Adrenal gland (tissue), 12 donors: Measurements from ENCODE around the gene VHLL. TPM values are rescaled to one million over a fixed set of nuclear protein-coding genes. Genes with fewer than 3 reads are reported as not detected.
A peak's percentile ranks its signal among the peaks of the same experiment; 100 is the strongest.

Experiments used
- DNase-seq, 7 donors: peaks; one replicate each; pipeline ENCODE4 v3.0.0-alpha.2; 2019 to 2020
- H3K27ac ChIP-seq, 5 donors: fragments of 200-600 bp; sonication (generic) in 4 of 5; 1 replicate in 3 of 5; 2 replicates in 2 of 5; pipeline versions ENCODE4 v1.5.1 to v1.8.0; 2016 to 2020; ENCODE audit warnings: mild to moderate bottlenecking in 1 of 5
- H3K27me3 ChIP-seq: fragments of 200-600 bp; 2 replicates; pipeline ENCODE4 v1.8.0; 2021
- H3K36me3 ChIP-seq, 2 donors: fragments of 200-600 bp; replicated peaks in 1 of 2; 1 replicate in 1 of 2; 2 replicates in 1 of 2; pipeline versions ENCODE4 v1.5.1 to v1.8.0; 2018 to 2022
- H3K4me1 ChIP-seq, 2 donors: fragments of 200-600 bp; replicated peaks in 1 of 2; 1 replicate in 1 of 2; 2 replicates in 1 of 2; pipeline versions ENCODE4 v1.5.1 to v1.8.0; 2018 to 2021
- H3K4me3 ChIP-seq, 4 donors: fragments of 200-600 bp; sonication (generic) in 3 of 4; one replicate each; pipeline ENCODE4 v1.5.1; 2016 to 2018
- H3K9me3 ChIP-seq, 3 donors: fragments of 200-600 bp; sonication (generic) in 1 of 3; replicated peaks in 1 of 3; 1 replicate in 2 of 3; 2 replicates in 1 of 3; pipeline versions ENCODE4 v1.5.1 to v1.8.0; 2016 to 2021
- POLR2A ChIP-seq, 2 donors: fragments of 450-650 bp; IDR thresholded peaks; one replicate each; pipeline ENCODE4 v1.6.1; 2017; ENCODE audit warnings: antibody characterized with exemption in 2 of 2, mild to moderate bottlenecking in 2 of 2, moderate library complexity in 1 of 2
- WGBS, 4 donors: extraction: QIAGEN DNeasy Blood & Tissue Kit in 2 of 4; methylation state at CpG; one replicate each; pipeline versions ENCODE4 v1.1.5 to v1.1.7; 2013 to 2017; 5-methylcytosine and 5-hydroxymethylcytosine counted together
- intact Hi-C, 2 donors: fragments of 100-400 bp; cut with DNase I; formaldehyde crosslinking; loops; one replicate each; pipeline versions ENCODE4 v1.14.1 to v1.15.0; 2022 to 2023
- polyA plus RNA-seq, 3 donors: library from polyadenylated mRNA; stranded (reverse); fragments of 200-250 nt in 2 of 3; fragments of 350-450 nt in 1 of 3; fragmentation: Illumina TruSeq in 1 of 3; extraction: RNeasy Lipid Tissue Mini Kit (QIAGEN cat#74804) in 1 of 3; gene quantifications; one replicate each; pipeline ENCODE4 v1.2.3, GENCODE V29; 2013 to 2014
- total RNA-seq, 9 donors: library from RNA; depleted of rRNA in 4 of 9; stranded (reverse); fragments of >200 nt in 4 of 9; fragments of 120-200 nt in 1 of 9; fragmentation: NEBNext Ultra II Directional in 1 of 9; extraction: Animal tissue kit (Norgen Biotek cat#: 25700) in 1 of 9; gene quantifications; one replicate each; pipeline versions ENCODE4 v1.1.0 to v1.2.4, GENCODE V29; 2013 to 2023
- TF ChIP-seq, protein P1 (sequence below), 6 experiments: fragments of 450-650 bp in 4 of 6; fragments of 200-600 bp in 2 of 6; sonication (generic) in 1 of 6; IDR thresholded peaks; 1 replicate in 5 of 6; 2 replicates in 1 of 6; pipeline versions ENCODE4 v1.5.1 to v1.8.0; 2016 to 2021; ENCODE audit warnings: antibody characterized with exemption in 6 of 6, mild to moderate bottlenecking in 2 of 6, moderate library complexity in 1 of 6
- donor health status: healthy with polysubstance abuse.
- donor health status: Bipolar disorder and iron deficiency.
- donor health status: DM: yes; HTN: yes; CAD: no.
- donor health status: DM: no; HTN: no; CAD: no.
- donor health status: DM: no; HTN: no; CAD: no.
- donor health status: DM: yes; HTN: yes; CAD: no.

Gene VHLL
- total and polyA plus RNA-seq, 12 donors, result 0.39 to 0.72 (median 0.44) TPM; not detected in 9

DNA sequence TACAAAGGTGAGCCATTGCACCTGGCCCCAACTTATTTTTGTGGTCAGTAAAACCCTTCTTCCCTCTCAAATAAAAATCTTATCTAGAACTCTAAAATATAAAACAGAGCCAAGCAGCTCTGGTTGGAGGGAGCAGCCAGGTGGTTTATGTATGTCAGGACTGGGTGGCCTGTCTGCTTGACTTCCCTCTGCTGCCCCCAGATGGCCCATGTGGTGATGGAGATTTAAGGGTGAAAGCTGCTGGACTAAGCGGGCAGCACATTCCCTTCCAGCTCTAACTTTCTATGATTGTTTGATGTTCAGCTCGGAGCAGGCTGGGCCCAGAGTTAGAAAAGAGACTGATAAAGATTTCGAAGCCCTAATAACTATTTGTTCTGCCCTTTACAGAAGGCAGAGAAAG lies 39.3 kb downstream of the VHLL start:
- peak overlapping the region in 1 of 5 donors; percentile 12 for H3K27ac ChIP-seq
- no peaks in the 10 kb centered on the region for H3K9me3 ChIP-seq
- peaks cover 4 to 12% of the 10 kb centered on the region in 2 donors for H3K4me1 ChIP-seq
- no peak for TF ChIP-seq POLR2A (IDR thresholded peaks at IDR 0.05)
- TF ChIP-seq, protein P1, sequence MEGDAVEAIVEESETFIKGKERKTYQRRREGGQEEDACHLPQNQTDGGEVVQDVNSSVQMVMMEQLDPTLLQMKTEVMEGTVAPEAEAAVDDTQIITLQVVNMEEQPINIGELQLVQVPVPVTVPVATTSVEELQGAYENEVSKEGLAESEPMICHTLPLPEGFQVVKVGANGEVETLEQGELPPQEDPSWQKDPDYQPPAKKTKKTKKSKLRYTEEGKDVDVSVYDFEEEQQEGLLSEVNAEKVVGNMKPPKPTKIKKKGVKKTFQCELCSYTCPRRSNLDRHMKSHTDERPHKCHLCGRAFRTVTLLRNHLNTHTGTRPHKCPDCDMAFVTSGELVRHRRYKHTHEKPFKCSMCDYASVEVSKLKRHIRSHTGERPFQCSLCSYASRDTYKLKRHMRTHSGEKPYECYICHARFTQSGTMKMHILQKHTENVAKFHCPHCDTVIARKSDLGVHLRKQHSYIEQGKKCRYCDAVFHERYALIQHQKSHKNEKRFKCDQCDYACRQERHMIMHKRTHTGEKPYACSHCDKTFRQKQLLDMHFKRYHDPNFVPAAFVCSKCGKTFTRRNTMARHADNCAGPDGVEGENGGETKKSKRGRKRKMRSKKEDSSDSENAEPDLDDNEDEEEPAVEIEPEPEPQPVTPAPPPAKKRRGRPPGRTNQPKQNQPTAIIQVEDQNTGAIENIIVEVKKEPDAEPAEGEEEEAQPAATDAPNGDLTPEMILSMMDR (IDR thresholded peaks at IDR 0.05), result peak in 1 of 6 experiments; percentile 13
- H3K4me3 ChIP-seq, result no peak overlapping the region
- DNase-seq, result peak in 1 of 7 donors; percentile 76
- no peaks in the 10 kb centered on the region for H3K27me3 ChIP-seq
- peaks cover 0 to 95% of the 10 kb centered on the region in 2 donors for H3K36me3 ChIP-seq
- 73 to 89% (median 76%) methylated on average over 3 of the region's 3 CpGs for WGBS, 4 donors
- intact Hi-C loops, result no loop called here

DNA sequence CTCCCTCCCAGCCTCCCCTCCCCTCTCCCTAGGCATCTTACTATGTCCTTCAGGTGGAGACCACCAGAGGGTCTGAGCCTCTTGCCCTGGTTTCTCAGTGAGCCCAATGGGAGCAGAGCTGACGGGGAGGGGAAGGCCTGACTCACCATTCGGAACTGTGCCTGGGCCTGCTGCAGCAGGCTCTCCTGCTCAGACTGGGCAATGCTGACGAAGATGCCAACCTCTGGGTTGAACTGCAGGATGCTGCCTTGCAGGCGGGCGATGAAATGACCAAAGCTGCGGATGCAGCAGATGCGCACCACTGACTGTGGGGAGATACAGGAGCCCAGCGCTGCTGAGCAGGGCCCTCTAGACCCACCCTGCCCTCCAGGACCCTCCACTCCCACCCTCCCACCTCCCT lies 40.2 kb downstream of the VHLL start:
- intact Hi-C loops, result no loop called here

DNA sequence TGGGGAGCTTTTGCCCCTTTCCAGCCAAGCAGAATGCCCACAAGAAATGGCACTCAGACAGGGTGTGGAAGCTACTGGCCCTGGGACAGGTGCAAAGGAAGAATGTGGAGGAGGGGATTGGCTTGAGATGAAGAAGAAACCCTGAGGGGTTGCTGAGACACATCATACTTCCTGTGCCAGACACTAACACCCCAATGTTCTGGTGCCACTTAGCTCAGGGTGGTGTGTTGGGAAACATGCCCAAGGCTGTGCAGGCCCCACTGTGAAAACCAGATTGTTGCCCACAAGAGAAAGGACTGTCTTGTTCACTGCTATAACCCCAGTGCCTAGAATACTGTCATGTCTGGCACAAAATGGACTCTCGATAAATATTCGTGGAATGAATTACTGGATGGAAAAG lies 41.4 kb downstream of the VHLL start:
- H3K36me3 ChIP-seq, result peaks cover 0 to 97% of the 10 kb centered on the region in 2 donors
- WGBS, 4 donors, result 63 to 92% (median 81%) methylated on average over 2 of the region's 2 CpGs
- H3K27ac ChIP-seq, result no peak overlapping the region
- peaks cover 3 to 4% of the 10 kb centered on the region in 2 donors for H3K4me1 ChIP-seq
- no peak for DNase-seq
- no peaks in the 10 kb centered on the region for H3K27me3 ChIP-seq
- H3K9me3 ChIP-seq, result no peaks in the 10 kb centered on the region
- TF ChIP-seq, protein P1 (IDR thresholded peaks at IDR 0.05), result no peak
- no peak for TF ChIP-seq POLR2A (IDR thresholded peaks at IDR 0.05)
- intact Hi-C loops, result no loop called here
- H3K4me3 ChIP-seq, result no peak overlapping the region

More for the DNA sequence above, 40.2 kb downstream of the VHLL start:
- TF ChIP-seq, protein P1 (IDR thresholded peaks at IDR 0.05), result no peak
- TF ChIP-seq POLR2A (IDR thresholded peaks at IDR 0.05), result no peak
- Histone ChIP-seq H3K9me3 (no peaks in the 10 kb centered on the region), H3K36me3 (peaks cover 0 to 97% of the 10 kb centered on the region in 2 donors), H3K4me1 (peaks cover 4 to 12% of the 10 kb centered on the region in 2 donors), H3K27ac (no peak overlapping the region), H3K27me3 (no peaks in the 10 kb centered on the region), H3K4me3 (no peak overlapping the region)
- 57 to 93% (median 93%) methylated on average over 1 to 8 of the region's 8 CpGs; no CpG with 5 or more reads in 1 of the 4 donors for WGBS, 4 donors
- no peak for DNase-seq

DNA sequence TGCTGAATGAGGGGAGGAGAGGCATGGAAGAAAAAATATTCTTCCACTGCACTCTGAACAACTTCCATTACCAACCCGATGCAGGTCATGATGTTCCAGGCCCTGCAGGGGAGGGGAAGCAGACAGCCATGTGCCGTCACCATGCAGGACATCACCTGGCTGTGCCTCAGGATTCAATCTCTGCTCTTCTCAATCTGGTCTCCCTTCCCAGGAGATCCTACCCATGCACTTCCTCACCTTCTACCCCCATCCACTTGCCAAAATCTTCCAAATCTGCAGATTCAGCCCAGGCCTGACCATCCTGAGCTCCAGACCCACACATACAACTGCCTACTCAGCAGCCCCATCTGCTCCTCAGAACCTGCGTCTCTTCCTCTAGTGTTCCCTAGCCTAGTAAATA lies 45.5 kb downstream of the VHLL start:
- no peak overlapping the region for H3K4me3 ChIP-seq
- no peaks in the 10 kb centered on the region for H3K9me3 ChIP-seq
- no peaks in the 10 kb centered on the region for H3K4me1 ChIP-seq
- H3K27ac ChIP-seq, result no peak overlapping the region
- no peak for DNase-seq
- TF ChIP-seq, protein P1 (IDR thresholded peaks at IDR 0.05), result no peak
- no peak for TF ChIP-seq POLR2A (IDR thresholded peaks at IDR 0.05)
- 76 to 94% (median 90%) methylated on average over 3 of the region's 3 CpGs for WGBS, 4 donors
- intact Hi-C loops, result no loop called here
- H3K36me3 ChIP-seq, result peaks cover 0 to 93% of the 10 kb centered on the region in 2 donors
- no peaks in the 10 kb centered on the region for H3K27me3 ChIP-seq
